GM19240 (cell line): ENCODE data around the gene PLXNC1.

Source experiments
- DNase-seq: peaks from one replicate; pipeline ENCODE4 v3.0.0; 2011; ENCODE audit warnings: low spot score; ENCODE audit not compliant: insufficient read length

PLXNC1 gene

GRCh38 chr12:94133964-94134795 lies 14.2 kb upstream of the PLXNC1 start:
- no peak for DNase-seq

- no peak for DNase-seq
Measured at GRCh38 chr12:94135896-94136295, 12.5 kb upstream of the PLXNC1 start.

DNA sequence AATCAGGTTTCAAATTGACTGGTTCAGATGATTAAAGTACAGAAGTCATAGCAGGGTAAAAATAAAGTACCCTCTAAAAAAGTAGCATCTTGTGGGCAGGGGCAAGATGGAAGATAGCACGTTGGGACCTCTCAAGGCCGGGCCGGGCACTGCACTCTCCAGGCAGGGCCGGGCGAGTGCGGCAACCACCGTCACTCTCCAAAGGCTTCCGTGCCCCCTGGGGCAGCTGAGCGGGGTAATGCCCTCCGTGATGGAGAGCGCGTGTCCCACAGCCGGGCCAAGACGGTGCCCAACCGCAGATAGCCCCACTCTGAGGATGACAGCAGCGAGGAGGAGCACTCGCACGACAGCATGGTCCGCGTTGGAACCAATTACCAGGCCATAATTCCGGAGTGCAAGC lies 8.6 kb upstream of the PLXNC1 start:
- no peak for DNase-seq

DNA sequence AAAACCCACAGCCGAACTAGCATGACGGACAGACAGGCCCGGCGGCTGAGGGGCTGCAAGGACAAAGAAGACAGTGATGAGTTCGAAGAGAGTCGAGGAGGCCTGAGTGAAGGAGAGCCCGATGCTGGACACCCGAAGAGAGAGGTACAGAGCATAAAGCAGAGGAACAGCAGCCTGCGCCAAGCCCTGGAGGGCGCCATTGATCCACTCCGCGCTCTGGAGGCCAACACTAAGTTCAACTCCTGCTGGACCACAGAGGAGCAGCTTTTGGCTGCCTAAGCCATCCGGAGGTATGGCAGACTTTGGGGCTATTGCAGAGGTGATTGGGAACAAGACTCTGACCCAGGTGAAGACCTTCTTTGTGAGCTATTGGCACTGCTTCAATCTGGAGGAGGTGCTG lies 7.8 kb upstream of the PLXNC1 start:
- no peak for DNase-seq

GRCh38 chr12:94141004-94141764 lies 7.2 kb upstream of the PLXNC1 start:
- no peak for DNase-seq

DNA sequence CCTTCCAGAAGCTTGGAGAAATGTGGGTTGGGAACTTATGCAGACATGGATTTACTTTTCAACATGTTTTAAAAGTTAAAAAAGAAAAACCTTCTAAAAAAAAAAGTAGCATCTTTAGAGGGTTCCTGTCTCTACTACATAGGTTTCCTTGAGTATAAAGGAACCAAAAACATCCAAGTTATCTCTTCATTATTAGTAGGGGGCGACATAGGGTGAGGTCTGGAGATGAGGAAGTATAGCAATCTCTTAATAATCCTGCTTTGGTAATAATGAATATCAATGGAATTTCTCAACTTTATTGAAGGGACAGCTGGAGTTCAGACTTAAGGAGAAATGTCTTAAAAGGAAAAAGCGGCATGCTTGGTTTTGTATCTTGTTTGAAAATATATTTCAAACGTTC lies 6.5 kb upstream of the PLXNC1 start:
- DNase-seq, result no peak

- DNase-seq, result no peak
Measured at GRCh38 chr12:94143438-94143837, 4.9 kb upstream of the PLXNC1 start.

- DNase-seq, result no peak
Measured at GRCh38 chr12:94143951-94144350, 4.4 kb upstream of the PLXNC1 start.

- no peak for DNase-seq
Measured at GRCh38 chr12:94144781-94145180, 3.6 kb upstream of the PLXNC1 start.

GRCh38 chr12:94145191-94145983 lies 3.0 kb upstream of the PLXNC1 start:
- no peak for DNase-seq

DNA sequence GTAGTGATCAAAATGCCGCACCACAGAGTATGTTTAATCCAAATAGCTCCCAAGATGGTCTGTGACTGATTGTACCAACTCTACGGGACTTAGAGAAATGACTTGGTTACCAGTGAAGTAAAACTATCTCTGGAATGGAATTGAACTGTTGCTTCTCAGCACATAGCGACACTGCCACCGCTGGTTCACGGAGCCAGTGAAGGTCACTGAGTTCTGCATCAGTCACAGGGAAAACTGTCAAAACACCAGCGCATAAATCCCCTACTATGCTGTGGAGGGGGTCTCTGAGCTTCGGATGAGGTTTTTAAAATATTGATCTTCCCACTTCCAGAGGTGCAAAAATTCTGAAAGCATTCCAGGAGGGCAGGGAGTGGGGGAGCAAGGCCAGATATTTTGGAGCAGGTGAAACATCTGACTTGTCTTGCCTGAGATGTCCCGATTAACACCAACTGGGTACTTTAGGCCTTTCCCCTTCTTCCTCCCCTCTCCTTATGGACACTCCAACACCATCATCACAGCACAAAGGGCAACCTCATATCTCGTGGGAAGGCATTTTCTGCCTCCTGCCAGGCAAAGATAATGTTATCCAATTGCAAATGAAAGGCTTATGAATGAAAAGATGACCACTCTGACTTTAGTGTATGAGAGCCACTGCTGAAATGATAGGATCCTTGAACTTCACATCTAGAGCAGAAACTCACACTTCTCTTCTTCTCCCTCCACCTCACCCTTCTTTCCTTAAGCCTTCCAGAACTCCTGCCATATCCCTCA lies 2.0 kb upstream of the PLXNC1 start:
- DNase-seq, result no peak

DNA sequence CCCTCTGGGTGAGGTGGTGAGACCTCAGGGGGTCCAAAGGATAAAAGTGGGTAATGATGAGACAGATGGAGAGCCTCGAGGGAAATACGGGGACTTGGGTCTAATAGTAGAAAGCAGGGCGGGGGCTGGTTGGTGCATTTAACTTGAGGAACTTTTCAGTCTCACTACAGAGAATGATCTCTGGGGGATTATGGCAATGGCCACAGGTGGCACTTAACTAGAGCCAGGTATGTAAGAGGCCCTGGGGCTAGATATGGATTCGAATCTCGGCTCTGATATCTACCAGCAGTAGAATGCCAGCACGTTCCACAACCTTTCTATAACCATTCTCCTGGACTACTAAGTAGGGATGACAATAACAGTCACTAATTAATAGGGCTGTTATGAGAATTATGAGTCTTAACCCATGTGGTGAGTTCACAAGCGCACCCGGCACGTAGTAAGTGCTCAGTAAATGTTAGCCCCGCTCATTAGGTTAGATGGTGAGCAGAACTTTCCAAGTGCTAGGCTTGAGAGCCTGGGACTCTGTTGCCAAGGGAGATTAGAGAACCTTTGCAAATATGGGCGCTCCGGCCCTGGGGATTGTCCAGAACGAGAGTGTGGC lies 888 bp upstream of the PLXNC1 start:
- no peak for DNase-seq

DNA sequence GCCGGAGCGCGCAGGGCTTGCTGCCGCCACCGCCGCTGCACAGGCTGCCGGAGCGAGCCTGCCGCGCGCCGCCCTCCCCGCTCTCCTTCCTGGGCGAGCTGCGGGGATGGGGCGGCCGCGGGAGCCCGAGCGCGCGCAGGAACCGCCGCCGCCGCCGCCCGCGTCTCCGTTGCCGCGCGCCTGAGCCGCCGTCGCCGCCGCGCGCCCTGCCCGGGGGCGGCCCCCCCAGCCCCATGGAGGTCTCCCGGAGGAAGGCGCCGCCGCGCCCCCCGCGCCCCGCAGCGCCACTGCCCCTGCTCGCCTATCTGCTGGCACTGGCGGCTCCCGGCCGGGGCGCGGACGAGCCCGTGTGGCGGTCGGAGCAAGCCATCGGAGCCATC lies 352 bp downstream of the PLXNC1 start:
- no peak for DNase-seq

- no peak for DNase-seq
Measured at GRCh38 chr12:94149119-94149780, 873 bp downstream of the PLXNC1 start.

DNA sequence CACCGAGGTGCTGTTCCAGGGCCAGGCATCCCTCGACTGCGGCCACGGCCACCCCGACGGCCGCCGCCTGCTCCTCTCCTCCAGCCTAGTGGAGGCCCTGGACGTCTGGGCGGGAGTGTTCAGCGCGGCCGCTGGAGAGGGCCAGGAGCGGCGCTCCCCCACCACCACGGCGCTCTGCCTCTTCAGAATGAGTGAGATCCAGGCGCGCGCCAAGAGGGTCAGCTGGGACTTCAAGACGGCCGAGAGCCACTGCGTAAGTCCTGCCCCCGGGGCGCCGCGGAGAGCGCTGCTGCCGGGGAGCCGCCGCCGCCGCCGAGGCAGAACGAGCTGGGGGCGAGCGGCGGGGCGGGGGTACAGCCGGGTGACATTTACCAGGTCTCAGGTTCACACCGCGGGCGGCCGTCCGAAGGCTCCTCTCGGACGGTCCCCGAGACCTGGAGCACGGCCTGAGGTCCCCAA lies 1.4 kb downstream of the PLXNC1 start:
- DNase-seq, result no peak

GRCh38 chr12:94150240-94151121 lies 2.1 kb downstream of the PLXNC1 start:
- DNase-seq, result no peak

DNA sequence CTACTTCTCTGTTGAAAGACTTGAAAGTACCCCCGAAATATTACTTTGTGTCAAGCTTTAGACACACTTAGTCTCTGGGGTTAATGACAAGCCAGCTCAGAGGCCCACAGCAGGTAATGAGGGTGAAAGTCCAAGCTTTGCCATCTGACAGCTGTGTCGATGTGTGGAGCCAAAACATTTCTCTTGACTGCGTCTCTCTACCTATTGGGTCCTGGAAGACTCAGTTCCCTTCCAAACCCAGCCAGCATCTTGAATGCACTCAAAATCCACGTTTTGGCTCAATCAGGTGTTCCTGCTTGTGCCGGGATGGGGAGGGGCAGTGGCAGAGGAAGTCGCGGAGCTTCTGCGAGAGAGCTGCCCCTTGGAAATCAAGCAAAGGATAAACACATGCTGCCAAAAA lies 3.2 kb downstream of the PLXNC1 start:
- DNase-seq, result no peak

GRCh38 chr12:94152292-94153078 lies 4.1 kb downstream of the PLXNC1 start:
- no peak for DNase-seq
